Activated T-cell treated with anti-CD3 and anti-CD28 coated beads, Interleukin-2, amount 50 U/mL, for 72 hours (primary cell): Measurements from ENCODE around the gene RABGEF1. TPM values are rescaled to one million over a fixed set of nuclear protein-coding genes. Genes with fewer than 3 reads are reported as not detected.
"Not testable (repeated sequence)": the region's sequence is repeated elsewhere in the genome, so short reads cannot be mapped to it uniquely, and the experiment has no call there.

Source experiments
- ATAC-seq, 2 donors: fragments of 150-1000 bp; cut with Tn5 transposase; replicated peaks in 1 of 2; 2 replicates each; pipeline ENCODE4 v1.10.0; 2021; ENCODE audit warnings: moderate library complexity in 2 of 2, mild to moderate bottlenecking in 1 of 2
- DNase-seq, 2 donors: peaks; one replicate each; pipeline ENCODE4 v3.0.0; 2021 to 2022; ENCODE audit warnings: mixed read lengths in 1 of 2
- H3K27ac Mint-ChIP-seq: one replicate; pipeline ENCODE4 v1.8.0; 2022; ENCODE audit warnings: mild to moderate bottlenecking, moderate library complexity, mixed read lengths
- H3K27me3 Mint-ChIP-seq: one replicate; pipeline ENCODE4 v1.8.0; 2022; ENCODE audit warnings: low read depth, mixed read lengths
- H3K36me3 Mint-ChIP-seq, 2 donors: one replicate each; pipeline ENCODE4 v1.8.0; 2022; ENCODE audit warnings: mixed read lengths in 2 of 2, mild to moderate bottlenecking in 1 of 2; ENCODE audit not compliant: insufficient read depth in 2 of 2
- H3K4me1 Mint-ChIP-seq: one replicate; pipeline ENCODE4 v1.8.0; 2022; ENCODE audit warnings: low read depth, mixed read lengths
- H3K4me3 Mint-ChIP-seq, 2 donors: one replicate each; pipeline ENCODE4 v1.8.0; 2022; ENCODE audit warnings: mild to moderate bottlenecking in 2 of 2, mixed read lengths in 2 of 2, moderate library complexity in 2 of 2
- H3K9me3 Mint-ChIP-seq, 2 donors: one replicate each; pipeline ENCODE4 v1.8.0; 2022; ENCODE audit warnings: mixed read lengths in 2 of 2
- total RNA-seq, 2 donors: library from RNA; stranded (reverse); gene quantifications; one replicate each; pipeline ENCODE4 v1.2.3, GENCODE V29; 2022

The RABGEF1 gene
- total RNA-seq, 2 donors from 2014 or later: 22.8 to 26.9 TPM

DNA sequence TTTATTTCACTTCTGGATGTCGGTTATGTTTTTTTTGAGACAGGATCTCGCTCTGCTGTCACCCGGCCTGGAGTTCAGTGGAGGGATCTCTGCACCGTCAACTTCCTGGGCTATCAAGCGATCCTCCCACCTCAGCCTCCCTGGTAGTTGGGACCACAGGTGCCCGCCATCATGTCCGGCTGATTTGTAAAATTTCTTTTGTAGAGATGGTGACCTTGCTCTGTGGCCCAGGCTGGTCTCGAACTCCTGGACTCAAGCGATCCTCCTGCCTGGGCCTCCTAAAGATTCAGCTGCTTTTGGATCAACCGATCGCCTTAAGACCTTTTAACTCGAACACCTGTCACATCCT is 606 bp upstream of the RABGEF1 start:
- ATAC-seq (no peak), DNase-seq (no peak)
- peaks cover 44% of the 10 kb centered on the region for H3K4me1 Mint-ChIP-seq
- H3K27me3 Mint-ChIP-seq: no peaks in the 10 kb centered on the region
- H3K27ac Mint-ChIP-seq: peak overlapping the region; percentile 96
- H3K4me3 Mint-ChIP-seq: peak overlapping the region; percentile 98 to 99
- peaks cover 14 to 26% of the 10 kb centered on the region in 2 donors for H3K36me3 Mint-ChIP-seq
- H3K9me3 Mint-ChIP-seq: peaks cover 8 to 15% of the 10 kb centered on the region in 2 donors

DNA sequence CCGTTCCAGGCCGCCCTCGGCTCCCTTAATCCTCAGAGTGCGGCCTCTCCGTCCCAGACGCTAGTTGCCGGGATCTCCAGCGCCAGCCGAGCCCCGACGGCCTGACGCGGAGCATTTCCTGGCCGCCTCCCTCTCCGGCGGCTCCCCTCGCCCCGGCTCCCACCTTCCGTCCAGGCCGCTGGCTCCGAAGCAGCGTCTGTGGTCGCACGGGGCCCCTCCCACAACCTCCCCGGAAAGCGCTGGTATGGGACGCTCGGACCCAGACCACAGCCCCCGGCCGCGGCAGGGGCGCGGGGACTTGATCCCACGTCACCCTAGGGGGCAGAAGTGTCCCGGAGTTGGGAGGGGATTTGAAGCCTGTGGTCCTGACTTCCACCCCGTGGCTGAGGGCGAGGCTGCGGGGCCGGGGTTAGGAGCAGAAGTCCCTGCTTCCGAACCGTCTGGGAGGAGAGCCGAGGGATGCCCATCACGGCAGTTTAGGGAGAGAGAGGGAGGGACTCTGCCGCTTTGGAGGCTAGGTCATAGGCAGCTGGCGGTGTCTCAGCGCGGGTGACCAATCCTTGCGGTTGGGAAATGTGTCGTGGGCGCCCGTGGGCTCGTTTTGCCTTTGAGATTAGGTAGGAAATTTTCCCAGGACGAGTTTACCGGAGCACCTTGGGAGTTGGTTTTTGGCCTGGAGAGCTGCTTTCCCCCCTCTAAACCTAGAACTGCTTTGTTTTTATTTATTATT is 612 bp downstream of the RABGEF1 start:
- Mint-ChIP-seq H3K4me3 (peak overlapping the region; percentile 98 to 99), H3K4me1 (peaks cover 56% of the 10 kb centered on the region), H3K27ac (peak overlapping the region; percentile 57), H3K36me3 (peaks cover 3 to 16% of the 10 kb centered on the region in 2 donors)
- not testable (repeated sequence) for H3K9me3 Mint-ChIP-seq, H3K27me3 Mint-ChIP-seq
- ATAC-seq (peak; percentile 31 to 46), DNase-seq (peak; percentile 62 to 64)

DNA sequence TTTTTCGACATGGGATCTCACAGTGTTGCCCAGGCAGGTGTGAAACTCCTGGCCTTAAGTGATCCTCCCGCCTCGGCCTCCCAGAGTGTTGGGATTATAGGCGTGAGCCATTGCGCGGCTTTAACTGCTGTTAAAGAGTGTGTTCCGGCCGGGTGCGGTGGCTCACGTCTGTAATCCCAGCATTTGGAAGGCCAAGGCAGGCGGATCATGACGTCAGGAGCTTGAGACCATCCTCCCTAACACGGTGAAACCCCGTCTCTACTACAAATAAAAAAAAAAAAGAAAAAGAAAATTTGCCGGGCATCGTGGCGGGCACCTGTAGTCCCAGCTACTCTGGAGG is 1.1 kb downstream of the RABGEF1 start:
- H3K4me1 Mint-ChIP-seq: peaks cover 61% of the 10 kb centered on the region
- peak overlapping the region; percentile 98 to 99 for H3K4me3 Mint-ChIP-seq
- H3K27ac Mint-ChIP-seq: peak overlapping the region; percentile 57
- H3K9me3 Mint-ChIP-seq: no peaks in the 10 kb centered on the region
- DNase-seq: no peak
- ATAC-seq: no peak
- peaks cover 0 to 13% of the 10 kb centered on the region in 2 donors for H3K36me3 Mint-ChIP-seq
- H3K27me3 Mint-ChIP-seq: no peaks in the 10 kb centered on the region

DNA sequence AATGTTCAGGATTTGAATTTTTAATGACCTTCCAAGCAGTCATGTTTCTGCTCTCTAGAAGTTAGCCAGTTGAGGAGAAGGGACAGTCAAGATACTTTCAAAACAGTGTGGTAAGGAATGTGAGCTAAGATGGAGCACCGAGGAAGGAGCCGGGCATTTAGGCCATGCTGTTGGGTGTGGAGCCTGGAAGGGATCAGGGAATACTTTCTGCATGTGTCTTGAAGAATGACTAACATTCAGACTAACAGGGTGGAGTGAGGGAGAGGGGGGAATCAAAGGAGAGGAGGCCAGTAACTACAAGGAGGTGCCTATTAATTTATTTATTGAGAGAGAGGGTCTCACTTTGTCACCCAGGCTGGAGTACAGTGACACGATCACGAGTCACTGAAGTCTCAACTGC is 1.8 kb downstream of the RABGEF1 start:
- Mint-ChIP-seq H3K4me1 (peaks cover 60% of the 10 kb centered on the region), H3K4me3 (peak overlapping the region in 1 of 2 donors; percentile 46)
- not testable (repeated sequence) for ATAC-seq, H3K27ac Mint-ChIP-seq, H3K36me3 Mint-ChIP-seq, H3K9me3 Mint-ChIP-seq, DNase-seq, H3K27me3 Mint-ChIP-seq

DNA sequence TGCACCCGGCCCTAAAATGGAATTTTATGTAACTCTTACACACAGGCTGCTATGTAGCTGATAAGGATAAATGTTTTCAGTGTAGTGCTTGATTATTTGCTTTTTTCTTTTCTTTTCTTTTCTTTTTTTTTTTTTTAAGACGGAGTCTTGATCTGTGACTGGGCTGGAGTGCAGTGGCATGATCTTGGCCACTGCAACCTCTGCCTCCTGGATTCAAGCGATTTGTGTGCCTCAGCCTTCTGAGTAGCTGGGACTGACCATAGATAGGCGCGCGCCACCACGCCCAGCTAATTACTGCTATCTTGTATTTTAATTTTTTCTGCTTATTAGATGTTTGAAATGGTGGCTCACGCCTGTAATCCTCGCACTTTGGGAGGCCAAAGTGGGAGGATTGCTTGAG is 3.4 kb downstream of the RABGEF1 start:
- Mint-ChIP-seq H3K36me3 (peaks cover 0 to 7% of the 10 kb centered on the region in 2 donors), H3K4me3 (no peak overlapping the region), H3K9me3 (no peaks in the 10 kb centered on the region), H3K27ac (no peak overlapping the region), H3K27me3 (no peaks in the 10 kb centered on the region), H3K4me1 (peaks cover 54% of the 10 kb centered on the region)
- no peak for ATAC-seq
- DNase-seq: no peak

DNA sequence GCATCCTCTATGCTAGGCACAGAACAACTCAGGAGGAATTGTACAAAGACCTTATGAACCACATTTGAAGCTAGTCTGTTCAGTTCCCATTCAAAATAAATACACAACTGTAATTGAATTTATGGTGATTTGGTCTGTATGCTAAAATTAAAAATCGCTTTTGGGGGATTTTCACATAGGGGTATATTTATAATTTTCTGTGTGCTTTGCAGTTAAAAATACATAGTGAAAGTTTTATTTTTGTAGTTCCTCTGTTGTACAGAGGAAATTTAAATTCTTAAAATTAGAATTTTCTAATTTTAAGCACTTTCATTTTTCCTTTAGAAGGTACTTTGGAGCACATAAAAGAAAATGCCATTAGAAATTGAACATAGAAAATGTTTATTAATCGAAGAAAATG is 6.9 kb downstream of the RABGEF1 start:
- peaks cover 0 to 3% of the 10 kb centered on the region in 2 donors for H3K36me3 Mint-ChIP-seq
- H3K27ac Mint-ChIP-seq: no peak overlapping the region
- no peak for ATAC-seq
- H3K9me3 Mint-ChIP-seq: no peaks in the 10 kb centered on the region
- peaks cover 60% of the 10 kb centered on the region for H3K4me1 Mint-ChIP-seq
- no peaks in the 10 kb centered on the region for H3K27me3 Mint-ChIP-seq
- DNase-seq: no peak
- no peak overlapping the region for H3K4me3 Mint-ChIP-seq

DNA sequence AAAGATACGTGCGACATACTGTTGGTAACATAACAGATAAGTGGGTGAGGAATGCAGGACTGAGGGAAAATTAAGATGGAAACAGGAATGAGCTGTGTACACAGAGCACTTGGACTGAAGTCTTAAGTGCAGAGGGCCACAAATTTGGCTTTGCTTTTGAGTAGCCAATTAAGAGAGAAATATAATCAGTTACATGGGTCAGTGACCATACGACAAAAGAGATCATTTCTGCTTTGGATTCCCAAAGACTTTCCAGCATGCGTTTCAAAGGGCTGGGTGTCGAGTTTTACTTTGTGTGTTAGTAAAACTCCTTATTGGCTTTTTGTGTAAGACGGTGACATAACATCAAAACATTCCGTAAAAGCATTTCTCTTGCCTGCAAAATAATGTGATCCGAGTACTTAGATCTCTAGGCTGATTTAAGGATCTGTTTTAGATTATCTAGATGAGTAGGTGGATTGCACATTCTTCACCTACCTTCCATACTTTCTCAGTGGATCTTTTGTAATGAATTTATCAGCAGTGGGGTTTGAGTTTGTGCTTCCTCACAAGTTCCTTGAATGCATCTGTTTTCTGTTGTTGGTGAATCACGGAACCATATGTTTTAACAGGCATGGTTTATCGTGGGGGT is 7.5 kb downstream of the RABGEF1 start:
- H3K9me3 Mint-ChIP-seq: no peaks in the 10 kb centered on the region
- H3K4me3 Mint-ChIP-seq: no peak overlapping the region
- ATAC-seq (no peak), DNase-seq (no peak)
- peaks cover 62% of the 10 kb centered on the region for H3K4me1 Mint-ChIP-seq
- H3K27ac Mint-ChIP-seq: no peak overlapping the region
- H3K36me3 Mint-ChIP-seq: peaks cover 0 to 3% of the 10 kb centered on the region in 2 donors
- H3K27me3 Mint-ChIP-seq: no peaks in the 10 kb centered on the region

DNA sequence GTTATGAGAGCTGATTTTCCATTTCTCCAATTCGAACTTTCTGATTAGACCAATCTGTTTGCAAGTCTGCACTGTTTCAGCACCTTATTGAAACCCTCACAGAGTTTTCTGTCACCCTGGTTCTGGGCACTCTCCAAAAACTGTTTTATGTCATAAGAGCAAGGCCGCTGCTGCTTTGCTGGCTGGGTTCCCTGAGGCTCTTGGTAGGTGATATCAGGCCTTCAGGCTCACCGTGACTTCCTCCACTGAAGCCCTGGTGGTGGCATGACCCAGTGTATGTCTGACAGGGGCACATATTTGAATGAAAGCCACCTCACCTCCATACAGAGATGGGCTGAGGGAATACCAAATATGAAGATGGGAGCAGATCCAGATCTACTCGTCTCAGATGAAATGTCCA is 8.3 kb downstream of the RABGEF1 start:
- H3K27ac Mint-ChIP-seq: no peak overlapping the region
- H3K4me1 Mint-ChIP-seq: peaks cover 59% of the 10 kb centered on the region
- peaks cover 0 to 3% of the 10 kb centered on the region in 2 donors for H3K36me3 Mint-ChIP-seq
- no peak overlapping the region for H3K4me3 Mint-ChIP-seq
- ATAC-seq (no peak), DNase-seq (no peak)
- H3K9me3 Mint-ChIP-seq: no peaks in the 10 kb centered on the region
- no peaks in the 10 kb centered on the region for H3K27me3 Mint-ChIP-seq

DNA sequence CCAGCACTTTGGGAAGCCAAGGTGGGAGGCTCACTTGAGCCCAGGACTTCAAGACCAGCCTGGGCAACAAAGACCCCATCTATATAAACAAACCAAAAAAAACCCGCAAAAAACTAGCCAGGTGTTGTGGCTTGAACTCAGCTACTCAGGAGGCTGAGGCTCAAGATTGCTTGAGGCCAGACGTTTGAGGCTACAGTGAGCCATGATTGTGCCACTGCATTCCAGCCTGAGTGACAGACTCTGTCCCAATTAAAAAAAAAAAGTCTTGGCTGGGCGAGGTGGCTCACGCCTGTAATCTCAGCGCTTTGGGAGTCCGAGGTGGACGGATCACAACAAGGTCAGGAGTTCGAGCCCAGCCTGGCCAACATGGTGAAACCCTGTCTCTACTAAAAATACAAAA is 11.4 kb downstream of the RABGEF1 start:
- DNase-seq (no peak), ATAC-seq (no peak)
- Mint-ChIP-seq H3K27me3 (no peaks in the 10 kb centered on the region), H3K9me3 (no peaks in the 10 kb centered on the region), H3K36me3 (no peaks in the 10 kb centered on the region), H3K4me1 (peaks cover 48% of the 10 kb centered on the region), H3K27ac (no peak overlapping the region), H3K4me3 (peak overlapping the region in 1 of 2 donors; percentile 49)

DNA sequence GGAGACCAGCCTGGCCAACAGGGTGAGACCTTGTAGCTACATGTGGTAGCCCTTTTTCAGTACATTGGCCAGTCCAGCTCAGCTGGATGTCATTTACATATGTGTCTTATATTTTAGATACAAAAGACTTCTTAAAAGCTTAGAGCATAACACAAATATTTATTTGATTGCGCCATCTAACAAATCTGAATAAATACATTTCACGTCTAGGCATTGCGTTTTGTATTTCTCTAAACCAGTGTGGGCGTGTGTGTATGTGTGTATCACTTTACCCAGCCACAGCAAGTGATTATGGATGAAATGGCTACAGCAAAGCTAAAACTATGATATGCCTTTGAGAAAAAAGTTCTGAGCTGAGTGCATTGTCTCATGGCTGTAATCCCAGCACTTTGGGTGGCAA is 14.0 kb downstream of the RABGEF1 start:
- no peak for ATAC-seq
- Mint-ChIP-seq H3K9me3 (no peaks in the 10 kb centered on the region), H3K27me3 (no peaks in the 10 kb centered on the region), H3K4me1 (peaks cover 65% of the 10 kb centered on the region), H3K4me3 (no peak overlapping the region), H3K27ac (no peak overlapping the region), H3K36me3 (peaks cover 0 to 3% of the 10 kb centered on the region in 2 donors)
- DNase-seq: no peak

DNA sequence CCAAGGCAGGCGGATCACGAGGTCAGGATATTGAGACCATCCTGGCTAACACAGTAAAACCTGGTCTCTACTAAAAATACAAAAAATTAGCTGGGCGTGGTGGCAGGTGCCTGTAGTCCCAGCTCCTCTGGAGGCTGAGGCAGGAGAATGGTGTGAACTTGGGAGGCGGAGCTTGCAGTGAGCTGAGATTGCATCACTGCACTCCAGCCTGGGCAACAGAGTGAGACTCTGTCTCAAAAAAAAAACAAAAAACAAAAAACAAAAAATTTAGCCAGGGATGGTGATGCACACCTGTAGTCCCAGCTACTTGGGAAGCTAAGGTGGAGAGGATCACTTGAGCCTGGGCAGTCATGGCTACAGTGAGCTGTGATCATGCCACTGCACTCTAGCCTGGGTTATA is 14.5 kb downstream of the RABGEF1 start:
- H3K27ac Mint-ChIP-seq: peak overlapping the region; percentile 1
- peaks cover 61% of the 10 kb centered on the region for H3K4me1 Mint-ChIP-seq
- H3K4me3 Mint-ChIP-seq, ATAC-seq, H3K9me3 Mint-ChIP-seq, H3K27me3 Mint-ChIP-seq, DNase-seq, H3K36me3 Mint-ChIP-seq: not testable (repeated sequence)

DNA sequence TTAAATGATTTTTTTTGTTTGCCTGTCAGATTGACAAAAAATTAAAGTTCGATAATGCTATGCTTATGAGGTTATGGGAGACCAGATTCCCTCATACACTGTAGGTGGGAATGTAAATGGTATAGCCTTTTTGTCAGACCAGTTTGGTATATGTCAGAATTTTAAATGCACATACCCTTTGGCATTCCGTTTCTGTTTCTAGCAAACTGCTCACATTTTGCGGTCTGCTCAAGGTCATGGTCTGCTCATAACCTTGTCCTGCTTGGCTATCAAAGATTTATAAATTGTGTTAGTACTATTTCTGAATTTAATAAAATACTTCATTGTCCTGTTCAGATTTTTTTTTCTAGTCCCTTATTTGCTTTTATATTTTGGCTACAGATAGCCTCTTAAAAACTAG is 15.7 kb downstream of the RABGEF1 start:
- Mint-ChIP-seq H3K4me3 (peak overlapping the region in 1 of 2 donors; percentile 57), H3K4me1 (peaks cover 52% of the 10 kb centered on the region), H3K27ac (peak overlapping the region; percentile 73)
- H3K9me3 Mint-ChIP-seq, ATAC-seq, H3K27me3 Mint-ChIP-seq, DNase-seq, H3K36me3 Mint-ChIP-seq: not testable (repeated sequence)

DNA sequence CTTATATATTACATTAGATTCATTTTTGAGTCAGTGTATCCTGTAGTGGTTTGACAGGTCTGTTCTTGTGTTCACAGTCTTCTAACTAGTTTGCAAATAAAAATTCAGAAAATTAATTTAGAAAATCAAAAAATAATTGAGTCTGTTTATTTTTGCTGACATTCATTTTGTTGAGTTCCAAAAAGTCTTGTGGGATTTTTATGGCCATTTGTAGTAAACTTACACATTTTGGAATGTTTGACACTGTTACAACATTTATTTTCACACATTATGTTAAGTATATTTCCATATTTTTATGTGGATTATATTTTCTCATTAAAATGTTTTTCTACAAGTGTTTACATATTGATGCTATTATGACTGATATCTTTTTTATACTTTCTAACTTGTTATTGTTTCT is 16.4 kb downstream of the RABGEF1 start:
- no peak for ATAC-seq
- peak overlapping the region; percentile 73 for H3K27ac Mint-ChIP-seq
- peaks cover 46% of the 10 kb centered on the region for H3K4me1 Mint-ChIP-seq
- H3K4me3 Mint-ChIP-seq: peak overlapping the region in 1 of 2 donors; percentile 57
- no peaks in the 10 kb centered on the region for H3K9me3 Mint-ChIP-seq
- no peaks in the 10 kb centered on the region for H3K27me3 Mint-ChIP-seq
- peaks cover 0 to 3% of the 10 kb centered on the region in 2 donors for H3K36me3 Mint-ChIP-seq
- DNase-seq: no peak

DNA sequence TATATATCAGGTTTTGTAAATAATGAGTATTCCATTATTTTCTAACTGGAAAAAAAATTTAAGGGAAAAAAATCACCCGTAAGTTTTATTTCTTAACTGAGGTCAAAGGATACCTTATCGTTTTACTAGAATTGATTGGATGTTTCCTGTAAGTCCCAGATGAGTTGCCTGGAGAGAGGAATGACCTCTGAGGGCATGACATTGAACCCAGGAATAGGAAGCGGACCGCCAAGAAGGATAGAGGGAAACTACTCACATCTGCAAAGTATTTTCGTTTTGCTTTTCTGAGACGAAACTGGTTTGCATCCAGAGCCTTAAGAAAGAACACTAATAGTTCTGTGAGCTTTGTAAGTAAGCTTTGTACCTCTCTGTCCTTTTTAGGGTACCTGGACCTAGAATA is 17.4 kb downstream of the RABGEF1 start:
- DNase-seq (no peak), ATAC-seq (no peak)
- Mint-ChIP-seq H3K4me1 (peaks cover 40% of the 10 kb centered on the region), H3K36me3 (peaks cover 3 to 5% of the 10 kb centered on the region in 2 donors), H3K4me3 (no peak overlapping the region), H3K27ac (no peak overlapping the region), H3K27me3 (no peaks in the 10 kb centered on the region), H3K9me3 (no peaks in the 10 kb centered on the region)
